NCI-H2107 (cell line): ENCODE results near the gene TP53TG3E.
"Not testable (repeated sequence)": the region's sequence is repeated elsewhere in the genome, so short reads cannot be mapped to it uniquely, and the experiment has no call there.

ENCODE experiments used
- DNase-seq: peaks from one replicate; lab custom pipeline; 2025; lab: John Stamatoyannopoulos, UW

TP53TG3E gene

DNA sequence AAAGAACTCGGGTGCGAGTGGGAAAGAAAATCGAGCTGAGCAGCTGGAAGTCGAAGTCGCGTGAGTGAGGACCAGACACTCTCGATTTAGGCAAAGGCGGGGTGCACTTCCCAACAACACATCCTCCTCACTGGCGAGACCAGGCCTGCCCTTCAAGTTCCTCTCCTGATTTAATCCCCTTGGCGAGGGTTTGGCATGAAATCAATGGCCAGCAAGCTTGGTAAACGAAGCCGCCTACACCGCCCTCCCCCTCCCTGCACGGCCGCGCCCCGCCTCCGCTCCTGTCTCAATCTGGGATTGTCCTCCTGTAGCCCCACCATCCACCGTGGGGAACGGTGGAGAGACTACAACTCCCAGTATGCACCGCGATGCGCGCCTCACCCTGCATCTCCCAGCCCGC is at the start of gene TP53TG3E:
TP53TG3E (plus strand) TSS at position 301 of the 400 bp plus-strand sequence; CDS start at position 369, 68 bp downstream.
- not testable (repeated sequence) for DNase-seq

- DNase-seq: not testable (repeated sequence)
Observed at GRCh38 chr16:33336226-33337012, 32.3 kb downstream of the TP53TG3E start.

DNA sequence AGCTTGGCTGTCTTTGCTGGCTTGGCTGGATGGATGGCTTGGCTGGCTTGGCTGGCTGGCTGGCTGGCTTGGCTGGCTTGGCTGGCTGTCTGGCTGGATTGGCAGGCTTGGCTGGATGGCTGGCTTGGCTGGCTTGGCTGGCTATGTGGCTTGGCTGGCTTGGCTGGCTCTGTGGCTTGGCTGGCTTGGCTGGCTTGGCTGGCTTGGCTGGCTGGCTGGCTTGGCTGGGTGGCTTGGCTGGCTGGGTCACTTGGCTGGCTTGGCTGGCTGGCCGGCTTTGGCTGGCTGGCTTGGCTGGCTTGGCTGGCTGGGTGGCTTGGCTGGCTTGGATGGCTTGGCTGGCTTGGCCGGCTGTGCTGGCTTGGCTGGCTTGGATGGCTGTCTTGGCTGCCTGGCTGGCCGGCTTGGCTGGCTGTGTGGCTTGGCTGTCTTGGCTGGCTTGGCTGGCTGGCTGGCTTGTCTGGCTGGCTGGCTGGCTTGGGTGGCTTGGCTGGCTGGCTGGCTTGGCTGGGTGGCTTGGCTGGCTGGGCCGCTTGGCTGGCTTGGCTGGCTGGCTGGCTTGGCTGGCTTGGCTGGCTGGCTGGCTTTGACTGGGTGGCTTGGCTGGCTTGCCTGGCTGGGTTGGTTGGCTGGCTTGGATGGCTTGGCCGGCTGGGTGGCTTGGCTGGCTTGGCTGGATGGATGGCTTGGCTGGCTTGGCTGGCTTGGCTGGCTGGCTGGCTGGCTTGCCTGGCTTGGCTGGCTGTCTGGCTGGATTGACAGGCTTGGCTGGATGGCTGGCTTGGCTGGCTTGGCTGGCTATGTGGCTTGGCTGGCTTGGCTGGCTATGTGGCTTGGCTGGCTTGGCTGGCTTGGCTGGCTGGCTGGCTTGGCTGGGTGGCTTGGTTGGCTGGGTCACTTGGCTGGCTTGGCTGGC is 33.8 kb downstream of the TP53TG3E start:
- not testable (repeated sequence) for DNase-seq

GRCh38 chr16:33338543-33338951 is 34.4 kb downstream of the TP53TG3E start:
- not testable (repeated sequence) for DNase-seq

DNA sequence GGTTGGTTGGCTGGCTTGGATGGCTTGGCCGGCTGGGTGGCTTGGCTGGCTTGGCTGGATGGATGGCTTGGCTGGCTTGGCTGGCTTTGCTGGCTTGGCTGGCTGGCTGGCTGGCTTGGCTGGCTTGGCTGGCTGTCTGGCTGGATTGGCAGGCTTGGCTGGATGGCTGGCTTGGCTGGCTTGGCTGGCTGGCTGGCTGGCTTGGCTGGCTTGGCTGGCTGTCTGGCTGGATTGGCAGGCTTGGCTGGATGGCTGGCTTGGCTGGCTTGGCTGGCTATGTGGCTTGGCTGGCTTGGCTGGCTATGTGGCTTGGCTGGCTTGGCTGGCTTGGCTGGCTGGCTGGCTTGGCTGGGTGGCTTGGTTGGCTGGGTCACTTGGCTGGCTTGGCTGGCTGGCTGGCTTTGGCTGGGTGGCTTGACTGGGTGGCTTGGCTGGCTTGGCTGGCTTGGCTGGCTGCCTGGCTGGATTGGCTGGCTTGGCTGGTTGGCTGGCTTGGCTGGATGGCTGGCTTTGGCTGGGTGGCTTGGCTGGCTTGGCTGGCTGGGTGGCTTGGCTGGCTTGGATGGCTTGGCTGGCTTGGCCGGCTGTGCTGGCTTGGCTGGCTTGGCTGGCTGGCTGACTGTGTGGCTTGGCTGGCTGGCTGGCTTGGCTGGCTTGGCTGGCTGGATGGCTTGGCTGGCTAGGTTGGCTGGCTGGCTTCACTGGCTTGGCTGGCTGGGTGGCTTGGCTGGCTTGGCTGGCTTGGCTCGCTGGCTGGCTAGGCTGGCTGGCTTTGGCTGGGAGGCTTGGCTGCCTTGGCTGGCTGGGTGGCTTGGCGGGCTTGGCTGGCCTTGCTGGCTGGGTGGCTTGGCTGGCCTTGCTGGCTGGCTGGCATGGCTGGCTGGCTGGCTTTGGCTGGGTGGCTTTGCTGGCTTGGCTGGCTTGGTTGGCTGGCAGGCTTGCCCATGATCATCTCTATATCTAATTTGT is 35.3 kb downstream of the TP53TG3E start:
- not testable (repeated sequence) for DNase-seq
